HG03045 (cell line): ENCODE results near the gene ZNF415.
"Not testable (repeated sequence)": the region's sequence is repeated elsewhere in the genome, so short reads cannot be mapped to it uniquely, and the experiment has no call there.

Source experiments
- ATAC-seq: cut with Tn5 transposase; IDR thresholded peaks from one replicate; pipeline ENCODE4 v1.9.1; 2021; ENCODE audit warnings: mild to moderate bottlenecking, moderate library complexity; ENCODE audit not compliant: unreplicated experiment

Gene ZNF415

DNA sequence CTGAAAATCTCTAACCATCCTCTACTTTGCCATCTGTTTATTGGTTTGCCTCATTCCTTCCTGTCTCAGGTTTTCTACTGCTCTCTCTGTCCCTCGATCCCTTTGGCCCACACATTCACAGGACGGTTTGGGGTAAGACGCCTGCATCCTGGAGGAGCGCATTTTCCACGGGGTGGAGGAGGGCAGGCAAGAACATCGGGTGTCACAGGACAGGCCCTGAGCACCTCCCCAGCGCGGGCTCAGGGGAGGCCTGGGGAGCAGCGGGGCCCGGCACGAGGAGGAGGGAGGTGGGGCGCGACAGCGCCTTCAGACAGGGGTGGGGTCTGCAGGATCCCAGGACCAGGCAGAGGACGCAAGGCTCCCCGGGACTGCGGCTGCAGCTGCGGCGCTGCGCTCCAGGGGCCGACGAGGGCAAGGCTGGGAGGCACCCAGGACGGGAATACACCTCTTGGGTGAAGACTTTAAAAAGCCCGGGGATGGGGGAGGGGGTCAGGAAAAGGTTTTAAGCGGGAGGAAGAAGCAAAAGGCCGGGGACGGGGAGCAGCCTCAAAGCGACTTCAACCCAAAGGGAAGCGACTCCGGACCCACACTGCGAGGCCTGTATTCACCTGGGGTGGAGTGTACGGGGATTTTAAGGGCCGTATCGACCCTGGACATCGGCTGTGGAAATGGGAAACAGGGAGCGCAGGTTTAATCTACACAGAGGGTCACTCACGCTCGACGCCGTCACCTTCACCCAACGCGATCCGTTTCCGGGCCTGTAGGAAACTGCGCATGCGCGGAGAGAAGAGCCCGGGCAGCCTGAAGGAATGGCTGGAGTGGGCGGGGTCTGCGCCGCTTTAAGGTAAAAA, at the start of gene ZNF415:
TSS of gene ZNF415 (minus strand) at position 770 of the 851 bp plus-strand sequence. CDS start 10,234 bp downstream, outside the sequence.
- ATAC-seq: no peak

DNA sequence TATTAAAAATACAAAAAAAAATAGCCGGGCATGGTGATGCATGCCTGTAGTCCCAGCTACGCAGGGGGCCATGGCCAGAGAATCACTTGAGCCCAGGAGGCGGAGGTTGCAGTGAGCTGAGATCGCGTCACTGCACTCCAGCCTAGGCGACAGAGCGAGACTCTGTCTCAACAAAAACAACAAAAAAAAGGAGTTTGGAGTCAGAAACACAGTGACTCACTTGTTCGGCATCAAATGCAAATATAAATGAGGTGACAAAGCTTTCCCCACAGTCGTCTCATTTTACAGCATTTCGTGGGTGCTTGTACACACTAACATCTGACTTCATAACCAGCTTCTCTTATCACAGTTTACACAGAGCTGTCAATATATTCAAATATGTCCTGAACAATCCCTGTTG, 49.5 kb upstream of the ZNF415 start:
- ATAC-seq: no peak

DNA sequence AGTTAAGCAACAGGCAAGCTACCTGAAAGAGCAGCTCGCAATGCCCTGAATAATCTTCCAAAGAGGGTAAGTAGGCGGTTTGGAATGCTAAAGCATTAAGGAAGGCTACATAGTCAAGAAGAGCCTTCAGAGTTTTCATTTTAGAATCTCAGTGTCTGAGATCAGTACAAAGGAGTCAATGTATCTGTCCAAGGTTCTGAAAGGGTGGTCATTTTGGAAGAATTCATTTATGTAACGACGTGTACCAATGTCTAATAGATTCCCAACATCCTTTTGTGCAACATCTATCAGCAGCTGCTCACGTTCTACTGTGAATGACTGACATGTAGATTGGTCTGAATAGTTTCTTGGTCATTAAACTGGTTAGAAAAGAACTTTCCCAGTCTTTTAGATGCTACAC, 45.3 kb upstream of the ZNF415 start:
- ATAC-seq: no peak

DNA sequence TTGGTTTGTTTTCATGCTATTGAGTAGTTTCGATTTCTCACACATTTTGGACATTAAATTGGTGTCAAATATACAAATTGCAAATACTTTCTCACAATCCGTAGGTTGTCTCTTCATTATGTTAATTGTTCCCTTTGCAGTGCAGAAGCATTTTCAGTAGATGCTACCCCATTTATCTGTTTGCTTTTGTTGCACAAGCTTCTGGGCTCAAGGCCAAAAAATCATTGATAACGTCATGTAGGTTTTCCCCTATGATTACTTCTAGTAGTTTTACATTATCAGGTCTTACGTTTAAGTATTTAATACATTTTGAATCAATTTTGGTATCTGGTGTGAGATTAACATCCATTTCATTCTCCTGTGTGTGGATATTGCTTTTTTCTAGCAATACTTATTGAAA, 40.2 kb upstream of the ZNF415 start:
- ATAC-seq: no peak

DNA sequence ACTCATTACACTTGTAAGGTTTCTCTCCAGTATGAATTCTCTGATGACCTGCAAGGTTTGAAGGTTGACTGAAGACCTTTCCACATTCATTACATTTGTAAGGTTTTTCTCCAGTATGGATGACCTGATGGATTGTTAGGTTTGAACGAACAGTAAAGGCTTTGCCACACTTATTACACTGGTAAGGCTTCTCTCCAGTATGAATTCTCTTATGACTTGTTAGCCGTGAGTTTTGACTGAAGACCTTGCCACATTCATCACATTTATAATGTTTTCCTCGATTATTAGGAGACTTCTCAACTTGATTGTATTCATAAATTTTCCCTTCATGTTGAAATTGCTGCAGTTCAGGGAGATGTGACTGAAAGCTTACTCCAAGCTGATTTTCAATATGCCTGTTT, 33.0 kb upstream of the ZNF415 start:
- no peak for ATAC-seq

DNA sequence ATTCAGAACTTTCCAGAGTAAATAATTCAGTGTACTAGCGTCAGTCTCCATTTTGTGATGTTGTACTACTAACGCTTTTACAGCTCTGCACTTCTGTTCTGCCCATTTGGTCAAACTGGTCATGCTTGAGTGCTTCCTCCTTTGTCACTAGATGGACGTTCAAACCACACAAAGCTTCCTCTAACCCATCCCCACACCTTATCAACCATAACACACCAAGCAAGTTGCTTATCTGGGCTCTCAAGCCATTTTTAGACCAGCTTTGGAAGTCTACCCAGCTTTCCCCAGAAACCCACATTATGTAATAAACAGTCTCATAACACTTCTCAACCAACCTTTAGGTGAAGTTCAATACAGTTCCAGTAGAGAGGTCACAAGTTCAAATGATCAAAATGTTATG, 28.4 kb upstream of the ZNF415 start:
- no peak for ATAC-seq

DNA sequence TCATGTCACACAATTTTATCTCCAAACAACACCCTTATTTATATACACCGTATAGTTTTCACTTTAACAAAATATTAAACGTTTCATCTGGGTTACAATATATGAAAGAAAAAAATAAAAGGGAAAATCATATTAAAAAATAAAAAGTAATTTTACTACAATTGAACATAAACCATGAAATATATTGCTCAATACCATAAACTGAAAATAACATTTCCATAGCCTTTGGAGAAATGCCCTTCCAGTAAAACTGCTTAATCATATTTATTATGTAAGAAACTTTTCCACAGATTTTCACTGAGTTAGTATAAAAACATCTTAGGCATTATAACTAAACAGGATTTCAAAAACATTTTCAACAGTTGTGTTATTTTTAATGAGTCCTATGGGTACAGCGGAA, 27.6 kb upstream of the ZNF415 start:
- ATAC-seq: no peak

DNA sequence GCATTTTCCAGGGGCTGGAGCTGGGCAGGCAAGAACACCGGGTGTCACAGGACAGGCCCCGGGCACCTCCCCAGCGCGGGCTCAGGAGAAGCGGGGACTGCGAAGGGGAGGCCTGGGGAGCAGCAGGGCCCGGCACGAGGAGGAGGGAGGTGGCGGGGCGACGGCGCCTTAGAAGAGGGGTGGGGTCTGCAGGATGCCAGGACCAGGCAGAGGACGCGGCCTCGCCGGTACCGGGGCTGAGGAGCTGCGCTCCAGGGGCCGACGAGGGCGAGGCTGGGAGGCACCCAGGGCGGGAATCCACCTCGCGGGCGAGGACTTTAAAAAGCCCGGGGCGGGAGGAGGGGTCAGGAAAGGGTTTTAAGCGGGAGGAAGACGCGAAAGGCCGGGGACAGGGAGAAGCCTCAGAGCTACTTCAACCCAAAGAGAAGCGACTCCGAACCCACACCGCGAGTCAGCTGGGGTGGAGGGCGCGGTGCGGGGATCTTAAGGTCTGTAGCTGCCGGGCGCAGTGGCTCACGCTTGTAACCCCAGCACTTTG, 25.5 kb upstream of the ZNF415 start:
- no peak for ATAC-seq

DNA sequence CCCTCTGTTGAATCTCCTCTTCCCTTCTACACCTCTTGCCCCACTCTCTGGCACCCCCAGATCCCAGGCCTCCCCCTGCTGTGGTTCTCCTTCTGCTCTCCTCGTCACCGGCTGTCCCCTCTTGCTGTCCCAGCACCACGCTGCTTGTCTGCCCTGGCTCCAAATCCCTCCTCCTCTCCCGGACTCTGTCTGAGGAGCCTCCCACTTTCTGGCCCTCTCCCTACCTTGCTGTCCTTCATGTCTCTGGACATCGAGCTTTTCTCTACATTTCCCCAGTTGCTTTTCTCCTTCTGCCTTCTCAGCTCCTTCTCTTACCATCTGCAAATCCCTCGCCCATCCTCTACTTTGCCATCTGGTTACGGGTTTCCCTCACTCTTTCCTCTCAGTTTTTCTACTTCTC, 24.9 kb upstream of the ZNF415 start:
- ATAC-seq: no peak

DNA sequence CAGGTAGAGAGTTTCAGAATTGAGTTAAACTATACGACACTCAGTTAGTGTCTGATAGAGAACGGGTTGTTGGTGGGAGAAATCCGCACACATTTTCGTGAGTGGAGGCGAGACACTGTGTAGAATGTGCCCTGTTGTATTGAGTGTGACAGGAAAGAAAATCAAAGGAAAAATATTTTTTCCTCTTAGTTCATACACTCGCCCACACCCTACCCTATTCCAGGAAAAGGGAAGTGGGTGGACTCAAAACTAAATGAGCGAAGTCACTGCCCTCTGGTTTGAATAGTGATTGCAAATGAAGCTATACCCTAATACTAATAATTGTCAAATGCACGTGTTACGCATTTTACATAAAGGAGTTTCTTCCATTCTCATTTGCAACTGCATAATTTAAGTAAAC, 24.1 kb upstream of the ZNF415 start:
- ATAC-seq: no peak

DNA sequence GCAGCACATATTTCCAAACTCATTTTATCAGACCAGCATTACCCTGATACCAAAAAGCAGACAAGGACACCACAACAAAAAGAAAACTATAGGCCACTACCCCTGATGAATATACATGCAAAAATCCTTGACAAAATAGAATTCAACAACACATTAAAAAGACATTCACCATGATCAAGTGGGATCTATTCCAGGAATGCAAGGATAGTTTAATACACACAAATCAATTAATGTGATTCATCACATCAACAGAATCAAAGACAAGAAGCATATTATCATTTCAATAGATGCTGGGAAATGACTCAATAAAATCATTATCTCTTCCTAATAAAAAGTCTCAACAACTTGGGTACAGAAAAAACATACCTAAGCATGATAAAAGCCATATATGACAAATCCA, 14.9 kb upstream of the ZNF415 start:
- no peak for ATAC-seq

DNA sequence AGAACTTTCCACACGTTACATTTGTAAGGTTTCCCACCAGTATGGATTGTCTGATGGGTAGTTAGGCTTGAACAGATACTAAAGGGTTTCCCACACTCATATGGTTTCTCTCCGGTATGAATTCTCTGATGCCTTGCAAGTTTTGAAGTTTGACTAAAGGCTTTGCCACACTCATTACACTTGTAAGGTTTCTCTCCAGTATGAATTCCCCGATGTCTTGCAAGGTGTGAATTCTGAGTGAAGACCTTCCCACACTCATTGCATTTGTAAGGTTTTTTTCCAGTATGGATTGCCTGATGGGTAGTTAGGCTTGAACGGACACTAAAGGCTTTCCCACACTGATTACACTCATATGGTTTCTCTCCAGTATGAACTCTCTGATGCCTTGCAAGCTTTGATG, 7.6 kb upstream of the ZNF415 start:
- ATAC-seq: no peak

DNA sequence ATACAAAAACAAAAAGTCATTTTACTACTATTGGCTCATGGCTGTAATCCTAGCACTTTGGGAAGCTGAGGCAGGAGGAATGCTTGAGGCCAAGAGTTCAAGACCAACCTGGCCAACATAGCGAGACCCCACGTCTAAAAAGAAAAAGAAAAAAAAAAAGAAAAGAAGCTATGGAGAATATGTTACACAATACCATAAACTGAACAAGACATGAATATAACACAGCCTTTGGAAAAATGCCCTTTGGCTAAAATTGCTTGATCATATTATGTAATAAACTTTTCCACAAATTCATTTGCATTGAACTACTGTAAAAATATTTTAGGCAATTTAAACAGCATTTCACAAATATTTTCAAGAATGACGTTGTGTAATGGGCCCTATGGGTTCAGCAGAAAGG, 3.7 kb upstream of the ZNF415 start:
- ATAC-seq: no peak

DNA sequence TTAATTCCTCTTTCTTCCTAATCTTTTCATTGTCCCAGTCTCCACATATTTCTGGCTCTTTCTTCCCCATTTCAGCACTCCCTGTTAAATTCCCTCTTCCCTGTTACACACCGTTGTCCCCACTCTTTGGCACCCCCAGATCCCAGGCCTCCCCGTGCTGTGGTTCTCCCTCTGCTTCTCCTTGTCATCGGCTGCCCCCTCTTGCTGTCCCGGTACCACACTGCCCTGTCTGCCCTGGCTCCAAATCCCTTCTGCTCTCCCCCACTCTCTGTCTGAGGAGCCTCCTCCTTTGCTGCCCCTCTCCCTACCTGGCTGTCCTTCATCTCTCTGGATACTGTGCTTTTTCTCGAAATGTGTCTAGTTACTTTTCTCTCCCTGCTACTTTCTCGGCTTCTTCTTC, 983 bp downstream of the ZNF415 start:
- ATAC-seq: no peak

DNA sequence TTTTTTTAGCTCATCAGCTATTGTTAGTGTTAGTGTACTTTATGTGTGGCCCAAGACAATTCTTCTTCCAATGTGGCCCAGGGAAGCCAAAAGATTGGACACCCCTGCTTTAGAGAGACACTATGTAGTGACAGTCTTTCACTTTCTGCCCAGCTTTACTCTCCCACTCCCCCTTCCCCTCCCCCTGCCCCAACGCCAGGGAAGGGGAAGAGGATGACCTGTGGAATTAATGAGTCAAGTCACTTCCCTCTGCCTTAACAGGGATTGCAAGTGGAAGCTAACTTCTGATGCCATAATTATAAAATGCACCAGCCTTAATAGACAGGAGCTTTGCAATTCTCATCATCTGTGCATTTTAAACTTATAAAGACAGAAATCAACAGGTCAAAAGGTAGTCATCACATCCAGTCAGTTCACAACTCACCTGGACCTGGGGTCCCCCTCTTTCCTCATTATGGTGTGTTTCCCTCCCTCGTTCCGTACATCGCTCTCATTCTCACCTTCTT, 1.6 kb downstream of the ZNF415 start:
- ATAC-seq: no peak

DNA sequence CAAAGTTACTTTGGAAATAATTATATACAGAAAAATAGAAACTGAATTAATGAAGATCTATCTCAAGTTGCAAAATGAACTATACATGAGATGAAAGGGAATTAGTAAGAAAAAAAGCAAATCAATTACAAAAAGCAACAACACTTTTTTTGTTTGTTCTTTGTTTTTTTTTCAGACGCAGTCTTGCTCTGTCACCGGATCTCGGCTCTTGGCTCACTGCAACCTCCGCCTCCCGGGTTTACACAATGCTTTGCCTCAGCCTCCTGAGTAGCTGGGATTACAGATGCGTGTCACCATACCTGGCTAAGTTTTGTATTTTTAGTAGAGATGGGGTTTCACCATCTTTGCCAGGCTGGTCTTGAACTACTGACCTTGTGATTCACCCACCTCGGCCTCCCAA, 2.2 kb downstream of the ZNF415 start:
- no peak for ATAC-seq

DNA sequence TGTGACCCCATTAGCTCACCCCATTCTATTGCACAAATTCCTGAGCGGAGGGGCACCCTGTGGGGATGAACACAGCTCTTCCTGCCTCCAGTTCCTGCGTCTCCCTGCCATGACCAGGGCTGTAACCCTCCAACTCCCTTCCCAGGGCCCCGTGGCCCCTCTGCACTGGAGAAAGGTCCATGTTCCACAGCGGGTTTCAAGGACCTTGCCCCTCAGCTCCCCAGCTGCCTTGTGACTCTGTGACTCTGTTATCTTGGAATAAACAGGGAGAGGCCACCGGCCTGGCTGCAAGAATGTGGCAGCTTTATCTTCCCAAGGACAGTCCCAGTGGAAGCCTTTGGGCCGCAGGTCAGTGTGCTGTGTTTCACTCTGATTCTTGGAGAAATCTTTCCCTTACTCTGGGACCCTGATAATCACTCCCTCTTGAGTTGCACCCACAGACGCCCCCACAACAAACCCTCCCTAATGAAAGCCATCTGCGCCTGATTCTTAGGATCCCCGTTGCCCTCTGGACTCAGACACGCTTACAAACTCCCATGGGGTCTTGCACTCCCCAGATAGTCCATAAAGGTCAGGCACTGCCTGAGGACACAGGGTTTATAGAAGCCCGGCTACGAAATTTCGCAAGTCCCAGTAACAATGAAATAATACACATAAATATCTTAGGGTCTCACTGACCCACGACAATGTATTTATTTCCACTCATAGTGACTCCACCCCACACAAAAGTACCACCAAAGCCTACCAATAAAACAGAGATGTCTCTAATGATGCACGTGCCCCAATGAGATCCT, 5.8 kb downstream of the ZNF415 start:
- not testable (repeated sequence) for ATAC-seq

DNA sequence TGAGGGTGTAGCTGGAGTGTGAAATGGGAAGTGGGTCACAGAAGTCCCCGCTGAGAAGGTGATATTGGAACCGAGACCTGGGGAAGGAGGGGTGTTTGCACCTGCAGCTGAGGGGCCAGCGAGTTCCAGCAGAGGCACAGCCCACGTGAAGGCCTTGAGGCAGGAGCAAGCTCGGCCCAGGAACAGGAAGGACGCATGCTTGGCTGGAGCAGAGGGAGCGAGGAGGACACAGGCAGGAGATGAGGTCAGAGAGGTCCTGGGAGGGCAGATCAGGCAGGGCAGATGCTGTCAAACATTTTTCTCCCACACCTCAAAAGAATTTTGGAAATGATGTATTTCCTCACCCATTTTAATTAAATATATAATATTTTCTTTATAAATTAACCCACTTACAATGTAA, 9.3 kb downstream of the ZNF415 start:
- no peak for ATAC-seq

DNA sequence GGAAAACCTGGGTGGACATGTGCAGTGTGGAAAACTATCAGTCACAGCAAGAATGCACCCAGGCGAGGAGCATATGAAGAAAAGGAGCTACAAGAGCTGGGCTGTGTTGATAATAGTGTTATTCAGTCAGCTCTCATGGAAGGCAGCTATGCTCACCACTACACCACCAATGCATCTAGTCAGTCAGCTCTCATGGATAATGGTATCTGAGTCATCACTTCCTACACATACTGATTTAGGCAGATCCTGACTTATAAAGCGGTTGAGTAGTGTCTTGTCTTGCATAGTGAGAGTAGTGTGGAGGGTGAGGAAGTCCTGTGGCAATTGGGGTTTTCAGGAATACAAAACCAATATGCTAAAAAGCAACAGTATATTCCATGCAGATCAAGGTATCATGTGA, 20.4 kb downstream of the ZNF415 start:
- no peak for ATAC-seq

DNA sequence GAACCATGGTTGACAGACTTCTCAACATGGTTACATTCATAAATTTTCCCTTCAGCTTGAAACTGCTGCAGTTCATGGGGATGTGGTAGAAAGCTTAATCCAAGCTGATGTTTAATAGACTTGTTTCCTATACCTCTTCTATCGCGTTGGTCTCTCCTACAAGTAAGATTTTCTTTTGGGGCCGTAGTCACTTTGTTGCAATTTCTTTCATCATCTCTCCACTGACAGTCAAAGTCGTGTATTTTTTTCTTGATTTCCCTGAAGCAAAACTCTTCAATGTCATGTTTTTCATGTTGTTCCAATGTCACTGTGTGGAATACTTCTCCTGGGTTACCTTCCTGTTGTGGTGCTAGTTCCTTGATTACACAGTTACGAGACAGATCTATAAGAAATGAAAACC, 23.2 kb downstream of the ZNF415 start:
- ATAC-seq: no peak

DNA sequence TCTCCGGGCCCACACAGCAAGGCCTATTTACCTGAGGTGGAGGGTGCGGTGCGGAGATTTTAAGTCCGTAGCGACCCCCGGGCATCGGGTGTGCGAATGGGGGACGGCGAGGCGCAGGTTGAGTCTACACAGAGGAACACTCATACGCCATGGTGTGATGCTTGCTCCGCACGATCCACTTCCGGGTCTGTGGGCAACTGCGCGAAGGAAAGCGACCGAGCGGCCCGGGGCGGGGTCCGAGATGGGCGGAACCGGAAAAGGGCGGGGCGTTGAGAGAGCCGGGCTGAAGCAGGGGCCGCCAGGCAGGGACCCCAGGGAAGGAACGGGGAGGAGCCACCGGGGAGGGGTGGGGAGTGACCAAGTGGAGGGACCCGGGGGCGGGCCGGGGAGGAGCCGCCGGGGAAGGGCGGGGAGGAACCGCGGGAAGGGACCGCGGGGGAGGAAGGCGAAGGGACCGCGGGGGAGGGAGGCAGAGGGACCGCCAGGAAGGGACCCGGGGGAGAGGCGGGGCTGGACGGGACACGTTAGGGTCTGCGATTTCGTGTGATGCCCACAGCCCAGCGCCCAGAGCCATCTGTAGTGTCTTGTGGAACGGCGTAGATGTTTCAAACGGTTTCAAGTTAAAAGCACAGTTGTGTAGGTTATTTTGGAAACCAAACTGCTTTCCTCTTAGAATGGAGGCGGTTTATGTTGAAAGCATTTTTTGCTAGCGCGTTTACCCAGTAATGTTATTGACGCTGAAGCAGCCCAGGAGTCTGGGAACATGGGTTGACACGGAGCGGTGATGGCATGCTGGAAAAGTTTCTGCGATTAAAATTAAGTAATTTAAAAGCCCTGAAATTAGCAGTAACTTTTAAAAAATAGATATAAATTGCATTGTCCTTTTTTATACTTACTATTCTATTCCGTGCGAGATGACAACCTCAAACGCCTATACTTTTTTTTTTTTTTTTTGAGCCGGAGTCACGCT, 29.2 kb downstream of the ZNF415 start, which contains the start of gene ZNF160:
TSS of gene ZNF160 (minus strand) at position 189 of the 970 bp plus-strand sequence. CDS start 17,146 bp downstream, outside the sequence.
- ATAC-seq: peak; percentile 88
